Measurements from ENCODE around the gene PAGE4. TPM values are rescaled to one million over a fixed set of nuclear protein-coding genes. Genes with fewer than 3 reads are reported as not detected.

The PAGE4 gene
- total and polyA plus RNA-seq, 9 of the 15 experiments (the other 6 are each of a cell fraction or from before 2014, with no cell fraction given) = 0.99 to 8.0 (median 3.9) TPM

- TF ChIP-seq, protein P1, sequence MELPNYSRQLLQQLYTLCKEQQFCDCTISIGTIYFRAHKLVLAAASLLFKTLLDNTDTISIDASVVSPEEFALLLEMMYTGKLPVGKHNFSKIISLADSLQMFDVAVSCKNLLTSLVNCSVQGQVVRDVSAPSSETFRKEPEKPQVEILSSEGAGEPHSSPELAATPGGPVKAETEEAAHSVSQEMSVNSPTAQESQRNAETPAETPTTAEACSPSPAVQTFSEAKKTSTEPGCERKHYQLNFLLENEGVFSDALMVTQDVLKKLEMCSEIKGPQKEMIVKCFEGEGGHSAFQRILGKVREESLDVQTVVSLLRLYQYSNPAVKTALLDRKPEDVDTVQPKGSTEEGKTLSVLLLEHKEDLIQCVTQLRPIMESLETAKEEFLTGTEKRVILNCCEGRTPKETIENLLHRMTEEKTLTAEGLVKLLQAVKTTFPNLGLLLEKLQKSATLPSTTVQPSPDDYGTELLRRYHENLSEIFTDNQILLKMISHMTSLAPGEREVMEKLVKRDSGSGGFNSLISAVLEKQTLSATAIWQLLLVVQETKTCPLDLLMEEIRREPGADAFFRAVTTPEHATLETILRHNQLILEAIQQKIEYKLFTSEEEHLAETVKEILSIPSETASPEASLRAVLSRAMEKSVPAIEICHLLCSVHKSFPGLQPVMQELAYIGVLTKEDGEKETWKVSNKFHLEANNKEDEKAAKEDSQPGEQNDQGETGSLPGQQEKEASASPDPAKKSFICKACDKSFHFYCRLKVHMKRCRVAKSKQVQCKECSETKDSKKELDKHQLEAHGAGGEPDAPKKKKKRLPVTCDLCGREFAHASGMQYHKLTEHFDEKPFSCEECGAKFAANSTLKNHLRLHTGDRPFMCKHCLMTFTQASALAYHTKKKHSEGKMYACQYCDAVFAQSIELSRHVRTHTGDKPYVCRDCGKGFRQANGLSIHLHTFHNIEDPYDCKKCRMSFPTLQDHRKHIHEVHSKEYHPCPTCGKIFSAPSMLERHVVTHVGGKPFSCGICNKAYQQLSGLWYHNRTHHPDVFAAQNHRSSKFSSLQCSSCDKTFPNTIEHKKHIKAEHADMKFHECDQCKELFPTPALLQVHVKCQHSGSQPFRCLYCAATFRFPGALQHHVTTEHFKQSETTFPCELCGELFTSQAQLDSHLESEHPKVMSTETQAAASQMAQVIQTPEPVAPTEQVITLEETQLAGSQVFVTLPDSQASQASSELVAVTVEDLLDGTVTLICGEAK (IDR thresholded peaks at IDR 0.05) = no peak
- TF ChIP-seq, protein P1 (CRISPR knock-in tag; IDR thresholded peaks at IDR 0.05) = no peak
- TF ChIP-seq FIP1L1 (IDR thresholded peaks at IDR 0.05; ENCODE audit: low read depth, low read length, poor library complexity, severe bottlenecking) (no peak), CBX2 (IDR thresholded peaks at IDR 0.05; ENCODE audit: insufficient read depth, low read length, poor library complexity, severe bottlenecking) (no peak), MEIS2 (IDR thresholded peaks at IDR 0.05; ENCODE audit: partially characterized antibody) (peak; percentile 22), ZNF133 (CRISPR knock-in tag; IDR thresholded peaks at IDR 0.05) (no peak), HES1 (IDR thresholded peaks at IDR 0.05; ENCODE audit: low read depth) (0 out of 2 replicates have a peak, but pooled peaks have one; percentile 24), ZNF644 (tag; IDR thresholded peaks at IDR 0.05; ENCODE audit: low read depth) (no peak), DPF2 (IDR thresholded peaks at IDR 0.05) (peak; percentile 57; the same call in 1 of the 2 replicates), SMARCA4 (IDR thresholded peaks at IDR 0.05) (peak; percentile 31; the same call in 1 of the 2 replicates)
- TF ChIP-seq, protein P2, sequence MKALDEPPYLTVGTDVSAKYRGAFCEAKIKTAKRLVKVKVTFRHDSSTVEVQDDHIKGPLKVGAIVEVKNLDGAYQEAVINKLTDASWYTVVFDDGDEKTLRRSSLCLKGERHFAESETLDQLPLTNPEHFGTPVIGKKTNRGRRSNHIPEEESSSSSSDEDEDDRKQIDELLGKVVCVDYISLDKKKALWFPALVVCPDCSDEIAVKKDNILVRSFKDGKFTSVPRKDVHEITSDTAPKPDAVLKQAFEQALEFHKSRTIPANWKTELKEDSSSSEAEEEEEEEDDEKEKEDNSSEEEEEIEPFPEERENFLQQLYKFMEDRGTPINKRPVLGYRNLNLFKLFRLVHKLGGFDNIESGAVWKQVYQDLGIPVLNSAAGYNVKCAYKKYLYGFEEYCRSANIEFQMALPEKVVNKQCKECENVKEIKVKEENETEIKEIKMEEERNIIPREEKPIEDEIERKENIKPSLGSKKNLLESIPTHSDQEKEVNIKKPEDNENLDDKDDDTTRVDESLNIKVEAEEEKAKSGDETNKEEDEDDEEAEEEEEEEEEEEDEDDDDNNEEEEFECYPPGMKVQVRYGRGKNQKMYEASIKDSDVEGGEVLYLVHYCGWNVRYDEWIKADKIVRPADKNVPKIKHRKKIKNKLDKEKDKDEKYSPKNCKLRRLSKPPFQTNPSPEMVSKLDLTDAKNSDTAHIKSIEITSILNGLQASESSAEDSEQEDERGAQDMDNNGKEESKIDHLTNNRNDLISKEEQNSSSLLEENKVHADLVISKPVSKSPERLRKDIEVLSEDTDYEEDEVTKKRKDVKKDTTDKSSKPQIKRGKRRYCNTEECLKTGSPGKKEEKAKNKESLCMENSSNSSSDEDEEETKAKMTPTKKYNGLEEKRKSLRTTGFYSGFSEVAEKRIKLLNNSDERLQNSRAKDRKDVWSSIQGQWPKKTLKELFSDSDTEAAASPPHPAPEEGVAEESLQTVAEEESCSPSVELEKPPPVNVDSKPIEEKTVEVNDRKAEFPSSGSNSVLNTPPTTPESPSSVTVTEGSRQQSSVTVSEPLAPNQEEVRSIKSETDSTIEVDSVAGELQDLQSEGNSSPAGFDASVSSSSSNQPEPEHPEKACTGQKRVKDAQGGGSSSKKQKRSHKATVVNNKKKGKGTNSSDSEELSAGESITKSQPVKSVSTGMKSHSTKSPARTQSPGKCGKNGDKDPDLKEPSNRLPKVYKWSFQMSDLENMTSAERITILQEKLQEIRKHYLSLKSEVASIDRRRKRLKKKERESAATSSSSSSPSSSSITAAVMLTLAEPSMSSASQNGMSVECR (CRISPR knock-in tag; IDR thresholded peaks at IDR 0.05) = no peak
- TF ChIP-seq, protein P3, sequence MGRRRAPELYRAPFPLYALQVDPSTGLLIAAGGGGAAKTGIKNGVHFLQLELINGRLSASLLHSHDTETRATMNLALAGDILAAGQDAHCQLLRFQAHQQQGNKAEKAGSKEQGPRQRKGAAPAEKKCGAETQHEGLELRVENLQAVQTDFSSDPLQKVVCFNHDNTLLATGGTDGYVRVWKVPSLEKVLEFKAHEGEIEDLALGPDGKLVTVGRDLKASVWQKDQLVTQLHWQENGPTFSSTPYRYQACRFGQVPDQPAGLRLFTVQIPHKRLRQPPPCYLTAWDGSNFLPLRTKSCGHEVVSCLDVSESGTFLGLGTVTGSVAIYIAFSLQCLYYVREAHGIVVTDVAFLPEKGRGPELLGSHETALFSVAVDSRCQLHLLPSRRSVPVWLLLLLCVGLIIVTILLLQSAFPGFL (CRISPR knock-in tag; IDR thresholded peaks at IDR 0.05) = no peak
Measured at GRCh38 chrX:49860867-49861535, 31.9 kb downstream of the PAGE4 start (continued).
